AG10803 (cell line): ENCODE results near the gene AGPAT3.

Source experiments
- DNase-seq: peaks from one replicate; pipeline ENCODE4 v3.0.0; 2010; ENCODE audit warnings: low read depth
- H3K4me3 ChIP-seq: 2 replicates; pipeline ENCODE4 v1.5.1; 2011; ENCODE audit warnings: mild to moderate bottlenecking, low read length, control low read depth
- TF ChIP-seq, protein P1 (sequence below): conservative IDR thresholded peaks from 2 replicates; pipeline ENCODE4 v1.5.1; 2011; ENCODE audit warnings: mild to moderate bottlenecking, low read length, control low read depth, inconsistent platforms

AGPAT3 gene

GRCh38 chr21:43934716-43935705, 70.0 kb downstream of the AGPAT3 start:
- H3K4me3 ChIP-seq: no peak overlapping the region
- TF ChIP-seq, protein P1, sequence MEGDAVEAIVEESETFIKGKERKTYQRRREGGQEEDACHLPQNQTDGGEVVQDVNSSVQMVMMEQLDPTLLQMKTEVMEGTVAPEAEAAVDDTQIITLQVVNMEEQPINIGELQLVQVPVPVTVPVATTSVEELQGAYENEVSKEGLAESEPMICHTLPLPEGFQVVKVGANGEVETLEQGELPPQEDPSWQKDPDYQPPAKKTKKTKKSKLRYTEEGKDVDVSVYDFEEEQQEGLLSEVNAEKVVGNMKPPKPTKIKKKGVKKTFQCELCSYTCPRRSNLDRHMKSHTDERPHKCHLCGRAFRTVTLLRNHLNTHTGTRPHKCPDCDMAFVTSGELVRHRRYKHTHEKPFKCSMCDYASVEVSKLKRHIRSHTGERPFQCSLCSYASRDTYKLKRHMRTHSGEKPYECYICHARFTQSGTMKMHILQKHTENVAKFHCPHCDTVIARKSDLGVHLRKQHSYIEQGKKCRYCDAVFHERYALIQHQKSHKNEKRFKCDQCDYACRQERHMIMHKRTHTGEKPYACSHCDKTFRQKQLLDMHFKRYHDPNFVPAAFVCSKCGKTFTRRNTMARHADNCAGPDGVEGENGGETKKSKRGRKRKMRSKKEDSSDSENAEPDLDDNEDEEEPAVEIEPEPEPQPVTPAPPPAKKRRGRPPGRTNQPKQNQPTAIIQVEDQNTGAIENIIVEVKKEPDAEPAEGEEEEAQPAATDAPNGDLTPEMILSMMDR: no peak
- DNase-seq: no peak

DNA sequence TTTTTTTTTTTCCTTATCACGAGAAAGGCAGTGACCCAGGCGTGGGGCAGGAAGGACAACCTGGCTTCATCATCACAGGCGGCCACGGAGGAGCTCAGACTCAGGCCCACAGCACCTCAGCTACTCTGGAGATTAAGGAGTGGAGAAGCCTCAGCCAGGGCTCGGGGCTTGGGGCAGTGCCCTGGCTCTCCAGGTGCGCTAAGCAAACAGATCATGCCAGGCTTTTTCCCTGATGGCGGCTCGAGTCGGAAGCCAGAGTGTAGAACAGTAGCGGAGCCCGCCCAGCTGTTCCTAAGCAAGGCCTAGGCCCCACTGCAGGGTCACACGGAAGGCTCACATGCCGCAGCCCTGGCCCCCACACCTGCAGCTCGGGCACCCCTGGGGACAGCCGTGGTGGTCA, 70.7 kb downstream of the AGPAT3 start:
- DNase-seq: no peak
- H3K4me3 ChIP-seq: no peak overlapping the region
- TF ChIP-seq, protein P1: no peak

GRCh38 chr21:43936247-43936967, 71.4 kb downstream of the AGPAT3 start:
- peak; percentile 58 for DNase-seq
- TF ChIP-seq, protein P1: no peak
- no peak overlapping the region for H3K4me3 ChIP-seq

- DNase-seq: no peak
- TF ChIP-seq, protein P1: no peak
- no peak overlapping the region for H3K4me3 ChIP-seq
Measured at GRCh38 chr21:43937051-43937832, 72.2 kb downstream of the AGPAT3 start.

GRCh38 chr21:43937891-43938309, 72.9 kb downstream of the AGPAT3 start:
- no peak overlapping the region for H3K4me3 ChIP-seq
- TF ChIP-seq, protein P1: no peak
- no peak for DNase-seq

GRCh38 chr21:43938751-43939442, 73.9 kb downstream of the AGPAT3 start:
- H3K4me3 ChIP-seq: peak overlapping the region; percentile 60
- DNase-seq: peak; percentile 64
- TF ChIP-seq, protein P1: peak; percentile 92
